Liver (tissue), 9 donors: ENCODE measurements around the gene PRRX1. TPM values are rescaled to one million over a fixed set of nuclear protein-coding genes. Genes with fewer than 3 reads are reported as not detected.

Experiments
- DNase-seq: peaks from one replicate; pipeline ENCODE4 v3.0.0-alpha.2; 2017; ENCODE audit warnings: low spot score
- H3K27ac ChIP-seq, 2 donors: one replicate each; pipeline ENCODE4 v1.7.0; 2013; ENCODE audit warnings: inconsistent platforms in 2 of 2, low read length in 2 of 2, control low read depth in 1 of 2, low read depth in 1 of 2, mild to moderate bottlenecking in 1 of 2
- H3K27me3 ChIP-seq, 4 donors: one replicate each; pipeline versions ENCODE4 v1.6.1 to v1.7.0; 2013; ENCODE audit warnings: low read length in 3 of 4, inconsistent platforms in 1 of 4, mild to moderate bottlenecking in 1 of 4, moderate library complexity in 1 of 4; ENCODE audit not compliant: control insufficient read depth in 4 of 4, insufficient read depth in 4 of 4
- H3K36me3 ChIP-seq, 4 donors: one replicate each; pipeline versions ENCODE4 v1.6.1 to v1.7.0; 2013; ENCODE audit warnings: low read length in 3 of 4, mild to moderate bottlenecking in 3 of 4, low read depth in 1 of 4, moderate library complexity in 1 of 4; ENCODE audit not compliant: control insufficient read depth in 4 of 4, insufficient read depth in 3 of 4
- H3K4me1 ChIP-seq, 4 donors: one replicate each; pipeline versions ENCODE4 v1.6.1 to v1.7.0; 2013; ENCODE audit warnings: low read length in 3 of 4, mild to moderate bottlenecking in 3 of 4, moderate library complexity in 1 of 4; ENCODE audit not compliant: control insufficient read depth in 4 of 4, insufficient read depth in 4 of 4
- H3K4me3 ChIP-seq, 3 donors: one replicate each; pipeline versions ENCODE4 v1.6.1 to v1.7.0; 2013; ENCODE audit warnings: low read length in 3 of 3, control low read depth in 1 of 3, low read depth in 1 of 3, mild to moderate bottlenecking in 1 of 3
- H3K9ac ChIP-seq, 2 donors: one replicate each; pipeline ENCODE4 v1.7.0; 2013; ENCODE audit warnings: low read length in 2 of 2, mild to moderate bottlenecking in 2 of 2, moderate library complexity in 2 of 2, control low read depth in 1 of 2, low read depth in 1 of 2
- H3K9me3 ChIP-seq, 4 donors: one replicate each; pipeline versions ENCODE4 v1.6.1 to v1.7.0; 2013; ENCODE audit warnings: low read length in 3 of 4; ENCODE audit not compliant: control insufficient read depth in 4 of 4
- ATF3 ChIP-seq: IDR thresholded peaks from 2 replicates; pipeline ENCODE4 v1.6.1; 2016; ENCODE audit warnings: antibody characterized with exemption
- FOXA1 ChIP-seq: IDR thresholded peaks from 2 replicates; pipeline ENCODE4 v1.6.1; 2016; ENCODE audit warnings: antibody characterized with exemption
- FOXA2 ChIP-seq: IDR thresholded peaks from 2 replicates; pipeline ENCODE4 v1.6.1; 2016; ENCODE audit warnings: antibody characterized with exemption
- GABPA ChIP-seq, 2 donors: IDR thresholded peaks in 1 of 2; conservative IDR thresholded peaks in 1 of 2; 2 replicates each; pipeline ENCODE4 v1.6.1; 2016; ENCODE audit warnings: antibody characterized with exemption in 2 of 2, mild to moderate bottlenecking in 1 of 2, moderate library complexity in 1 of 2
- HNF4A ChIP-seq, 2 donors: conservative IDR thresholded peaks; 2 replicates each; pipeline ENCODE4 v1.6.1; 2016; ENCODE audit warnings: antibody characterized with exemption in 2 of 2, mild to moderate bottlenecking in 2 of 2
- HNF4G ChIP-seq: IDR thresholded peaks from 2 replicates; pipeline ENCODE4 v1.6.1; 2016; ENCODE audit warnings: antibody characterized with exemption
- JUND ChIP-seq, 2 donors: IDR thresholded peaks; 2 replicates each; pipeline ENCODE4 v1.6.1; 2016; ENCODE audit warnings: antibody characterized with exemption in 2 of 2
- MAX ChIP-seq: IDR thresholded peaks from 2 replicates; pipeline ENCODE4 v1.6.1; 2016; ENCODE audit warnings: antibody characterized with exemption
- RAD21 ChIP-seq, 2 donors: IDR thresholded peaks; 2 replicates each; pipeline ENCODE4 v1.6.1; 2016; ENCODE audit warnings: antibody characterized with exemption in 2 of 2, mild to moderate bottlenecking in 2 of 2
- REST ChIP-seq: IDR thresholded peaks from 2 replicates; pipeline ENCODE4 v1.6.1; 2016; ENCODE audit warnings: antibody characterized with exemption, mild to moderate bottlenecking
- RXRA ChIP-seq, 2 donors: IDR thresholded peaks; 2 replicates each; pipeline ENCODE4 v1.6.1; 2017 to 2018; ENCODE audit warnings: antibody characterized with exemption in 2 of 2, mild to moderate bottlenecking in 1 of 2
- SP1 ChIP-seq: IDR thresholded peaks from 2 replicates; pipeline ENCODE4 v1.6.1; 2018; ENCODE audit warnings: antibody characterized with exemption, mild to moderate bottlenecking
- TAF1 ChIP-seq: conservative IDR thresholded peaks from 2 replicates; pipeline ENCODE4 v1.6.1; 2016; ENCODE audit warnings: antibody characterized with exemption, mild to moderate bottlenecking
- YY1 ChIP-seq: IDR thresholded peaks from 2 replicates; pipeline ENCODE4 v1.6.1; 2016; ENCODE audit warnings: antibody characterized with exemption, mild to moderate bottlenecking
- ZBTB33 ChIP-seq: IDR thresholded peaks from 2 replicates; pipeline ENCODE4 v1.6.1; 2016; ENCODE audit warnings: antibody characterized with exemption
- WGBS: extraction: QIAGEN DNeasy Blood & Tissue Kit; methylation state at CpG from one replicate; pipeline ENCODE4 v1.1.7; 2013; 5-methylcytosine and 5-hydroxymethylcytosine counted together
- polyA plus RNA-seq, 2 donors: library from polyadenylated mRNA; stranded (reverse) in 1 of 2; unstranded in 1 of 2; fragments of 200-250 nt in 1 of 2; fragments of >200 nt in 1 of 2; fragmentation: Nextera tagmentation in 1 of 2; extraction: Ambion mirVana in 1 of 2; gene quantifications; one replicate each; pipeline versions ENCODE4 v1.2.1 to v1.2.3, GENCODE V29; 2013 to 2015
- total RNA-seq, 2 donors: library from RNA; depleted of rRNA; stranded (reverse); fragments of >200 nt; gene quantifications; one replicate each; pipeline ENCODE4 v1.2.3, GENCODE V29; 2014
- TF ChIP-seq, protein P1 (sequence below): fragments of 150-350 bp; IDR thresholded peaks from 2 replicates; pipeline ENCODE4 v1.5.1; 2017; ENCODE audit warnings: improper control_type of control experiment, low read depth, low read length; ENCODE audit not compliant: missing input control
- donor health status: healthy.
- donor health status: healthy.
- donor health status: healthy.
- donor health status: healthy.
- donor health status: healthy.

Gene PRRX1
- total and polyA plus RNA-seq, 4 donors, result under 0.01 to 0.37 (median 0.25) TPM; not detected in 1

GRCh38 chr1:170692866-170693575 lies 29.1 kb downstream of the PRRX1 start:
- Histone ChIP-seq H3K9ac (no peak overlapping the region), H3K4me3 (no peak overlapping the region), H3K27me3 (no peaks in the 10 kb centered on the region), H3K4me1 (peaks cover 0 to 4% (median 0%) of the 10 kb centered on the region in 4 donors), H3K36me3 (no peaks in the 10 kb centered on the region), H3K9me3 (no peaks in the 10 kb centered on the region), H3K27ac (no peak overlapping the region)
- TF ChIP-seq RXRA (IDR thresholded peaks at IDR 0.05) (peak in 1 of 2 donors; percentile 29), TAF1 (no peak)
- WGBS, result 47% methylated on average over 2 of the region's 2 CpGs
- no peak for DNase-seq

GRCh38 chr1:170694172-170694926 lies 30.4 kb downstream of the PRRX1 start:
- no peaks in the 10 kb centered on the region for H3K9me3 ChIP-seq
- no peak for TF ChIP-seq GABPA (IDR thresholded peaks at IDR 0.05 in 1 of 2, conservative IDR thresholded peaks at IDR 0.05 in 1 of 2)
- TF ChIP-seq RAD21 (IDR thresholded peaks at IDR 0.05), result no peak
- TF ChIP-seq JUND (IDR thresholded peaks at IDR 0.05), result no peak
- no peak for TF ChIP-seq TAF1
- no peak for TF ChIP-seq HNF4G
- TF ChIP-seq RXRA (IDR thresholded peaks at IDR 0.05), result no peak
- TF ChIP-seq SP1, result no peak
- no peak for TF ChIP-seq YY1
- TF ChIP-seq MAX, result no peak
- TF ChIP-seq FOXA1, result no peak
- no peak for TF ChIP-seq ZBTB33
- no peak for TF ChIP-seq FOXA2
- no peak for TF ChIP-seq REST
- no peak for TF ChIP-seq ATF3
- TF ChIP-seq HNF4A (conservative IDR thresholded peaks at IDR 0.05), result no peak
- TF ChIP-seq, protein P1, sequence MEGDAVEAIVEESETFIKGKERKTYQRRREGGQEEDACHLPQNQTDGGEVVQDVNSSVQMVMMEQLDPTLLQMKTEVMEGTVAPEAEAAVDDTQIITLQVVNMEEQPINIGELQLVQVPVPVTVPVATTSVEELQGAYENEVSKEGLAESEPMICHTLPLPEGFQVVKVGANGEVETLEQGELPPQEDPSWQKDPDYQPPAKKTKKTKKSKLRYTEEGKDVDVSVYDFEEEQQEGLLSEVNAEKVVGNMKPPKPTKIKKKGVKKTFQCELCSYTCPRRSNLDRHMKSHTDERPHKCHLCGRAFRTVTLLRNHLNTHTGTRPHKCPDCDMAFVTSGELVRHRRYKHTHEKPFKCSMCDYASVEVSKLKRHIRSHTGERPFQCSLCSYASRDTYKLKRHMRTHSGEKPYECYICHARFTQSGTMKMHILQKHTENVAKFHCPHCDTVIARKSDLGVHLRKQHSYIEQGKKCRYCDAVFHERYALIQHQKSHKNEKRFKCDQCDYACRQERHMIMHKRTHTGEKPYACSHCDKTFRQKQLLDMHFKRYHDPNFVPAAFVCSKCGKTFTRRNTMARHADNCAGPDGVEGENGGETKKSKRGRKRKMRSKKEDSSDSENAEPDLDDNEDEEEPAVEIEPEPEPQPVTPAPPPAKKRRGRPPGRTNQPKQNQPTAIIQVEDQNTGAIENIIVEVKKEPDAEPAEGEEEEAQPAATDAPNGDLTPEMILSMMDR, result no peak
- peaks cover 0 to under 1% (median 0%) of the 10 kb centered on the region in 4 donors for H3K4me1 ChIP-seq
- H3K9ac ChIP-seq, result no peak overlapping the region
- no peak overlapping the region for H3K27ac ChIP-seq
- H3K4me3 ChIP-seq, result no peak overlapping the region
- H3K27me3 ChIP-seq, result peaks cover 0 to 4% (median 0%) of the 10 kb centered on the region in 4 donors
- H3K36me3 ChIP-seq, result no peaks in the 10 kb centered on the region
- no peak for DNase-seq
- WGBS, result 77% methylated on average over 6 of the region's 6 CpGs
